ENCODE measurements around the gene GDAP2. TPM values are rescaled to one million over a fixed set of nuclear protein-coding genes. Genes with fewer than 3 reads are reported as not detected.

GDAP2 gene
- total and polyA plus RNA-seq, 2 of the 4 experiments (the other 2 are of a cell fraction), result 5.4 to 27.1 TPM

DNA sequence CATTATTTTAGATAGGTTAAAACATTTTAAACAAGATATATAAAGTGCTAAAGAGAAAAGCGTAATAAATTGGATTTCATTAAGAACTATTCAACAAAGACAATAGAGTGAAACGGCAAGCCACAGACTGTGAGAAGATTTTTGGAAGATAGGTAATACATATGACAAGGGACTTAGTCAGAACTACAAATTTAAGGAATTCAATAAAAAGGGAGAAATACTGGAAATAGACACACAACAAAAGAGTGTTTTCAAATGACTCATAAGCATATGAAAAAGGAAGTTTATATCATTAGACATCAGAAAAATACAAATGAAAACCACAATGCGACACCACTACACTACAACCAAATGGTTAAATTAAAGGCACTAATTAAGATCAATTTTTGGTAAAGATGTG lies 90.5 kb downstream of the GDAP2 start:
- Histone ChIP-seq H2AFZ (replicated peaks; ENCODE audit: low read length, poor library complexity) (no peak overlapping the region), H4K8ac (ENCODE audit: low read depth in 2 of 2, low read length in 2 of 2) (peak overlapping the region; percentile 72 to 92; a peak in 2 of 4 replicates), H3K27ac (ENCODE audit: insufficient read depth, low read length) (peak overlapping the region; percentile 38; the same call in 1 of the 2 replicates), H3K56ac (ENCODE audit: extremely low read depth, insufficient read depth, low read length) (peak overlapping the region; percentile 55; the same call in 1 of the 2 replicates), H3K36me3 (ENCODE audit: control insufficient read depth, insufficient read depth, low read length) (no peaks in the 10 kb centered on the region), H3K4me3 (ENCODE audit: insufficient read depth, low read depth, low read length) (no peak overlapping the region), H3K18ac (ENCODE audit: low read depth, low read length) (no peak overlapping the region), H3K9me3 (ENCODE audit: control insufficient read depth, insufficient read depth, low read length) (no peaks in the 10 kb centered on the region), H3K14ac (replicated peaks; ENCODE audit: low read depth, low read length) (0 out of 2 replicates have a peak overlapping the region, but pooled peaks have one; percentile 43), H3K4ac (ENCODE audit: low read depth, low read length) (peak overlapping the region; percentile 99; the same call in 1 of the 2 replicates), H2BK15ac (ENCODE audit: low read depth, low read length) (no peak overlapping the region), H2AK5ac (ENCODE audit: low read depth, low read length) (no peak overlapping the region), H3K4me1 (ENCODE audit: control insufficient read depth, insufficient read depth, low read length) (peaks cover 8% of the 10 kb centered on the region), H4K20me1 (ENCODE audit: insufficient read depth, low read length) (no peaks in the 10 kb centered on the region), H4K5ac (ENCODE audit: low read depth, low read length) (no peak overlapping the region), H3K23ac (ENCODE audit: low read depth, low read length) (no peak overlapping the region), H3K4me2 (ENCODE audit: low read depth, low read length) (no peak overlapping the region), H2BK120ac (ENCODE audit: low read depth, low read length) (peak overlapping the region; percentile 99), H3K9ac (ENCODE audit: low read depth, low read length) (no peak overlapping the region), H4K91ac (ENCODE audit: insufficient read depth, low read depth, low read length) (no peak overlapping the region), H3K27me3 (ENCODE audit: control insufficient read depth, insufficient read depth, low read length) (no peaks in the 10 kb centered on the region), H3K9me1 (ENCODE audit: insufficient read depth, low read length) (peaks cover 12% of the 10 kb centered on the region), H3K79me1 (ENCODE audit: low read depth in 1 of 2, low read length in 2 of 2) (peaks cover 0 to 39% of the 10 kb centered on the region in 2 experiments; a peak in 2 of 4 replicates), H2AK9ac (replicated peaks; ENCODE audit: low read depth, low read length, poor library complexity) (no peak overlapping the region), H2BK20ac (ENCODE audit: low read depth, low read length) (peak overlapping the region; percentile 69; the same call in 1 of the 2 replicates), H2BK5ac (ENCODE audit: low read depth, low read length, poor library complexity, severe bottlenecking) (peak overlapping the region; percentile 95)
- no TSS peak for BruUV-seq (replicated peaks)
- peak; percentile 85 for DNase-seq
- dilution Hi-C loops (cut with HindIII; ENCODE audit: low sequenced_read_pairs, unreplicated experiment) (no loop called here), in situ Hi-C loops (cut with MboI; ENCODE audit: low sequenced_read_pairs) (no loop called here), intact Hi-C loops (cut with micrococcal nuclease) (no loop called here)
- TF ChIP-seq RAD21 (IDR thresholded peaks at IDR 0.05; ENCODE audit: low read length) (no peak), FOS (IDR thresholded peaks at IDR 0.05; ENCODE audit: low read depth, low read length) (peak; percentile 62), NFE2L2 (IDR thresholded peaks at IDR 0.05; ENCODE audit: low read depth, low read length) (no peak), CTCF (conservative IDR thresholded peaks at IDR 0.05; ENCODE audit: low read depth, low read length) (no peak), MAZ (IDR thresholded peaks at IDR 0.05; ENCODE audit: borderline replicate concordance, low read depth, low read length) (no peak), RFX5 (IDR thresholded peaks at IDR 0.05; ENCODE audit: low read depth, low read length) (no peak)
- ATAC-seq (ENCODE audit: low read depth), result peak; percentile 68
- ChIA-PET CTCF (no interaction called here), POLR2A (ENCODE audit: unreplicated experiment) (interaction anchor here (0.6 kb wide), 1 partner anchor 17 kb away, joined by 3 read pairs; no protein-coding TSS in a partner anchor)
- no CpG with 5 or more reads among the region's 3 CpGs for WGBS, 2 experiments (ENCODE audit: extremely low coverage in 2 of 2, insufficient read length in 1 of 2)
